RWPE1 (cell line): ENCODE measurements around the gene RUNX1.

ENCODE experiments used
- CTCF ChIA-PET: fragments of 350-600 bp; sonication (Branson Sonifier 250); formaldehyde crosslinking; extraction: SDS; loops from one replicate; lab custom pipeline; 2021; lab: Yijun Ruan, JAX
- POLR2A ChIA-PET: fragments of 400-600 bp; formaldehyde crosslinking; extraction: SDS; loops from one replicate; lab custom pipeline; 2020; ENCODE audit warnings: antibody characterized with exemption; ENCODE audit not compliant: low non-redundant PET; lab: Yijun Ruan, JAX
- DNase-seq: peaks from one replicate; pipeline ENCODE4 v3.0.0; 2012; ENCODE audit warnings: low spot score
- H3K27ac ChIP-seq: fragments of 450-650 bp; 2 replicates; pipeline ENCODE4 v1.5.1; 2017
- TF ChIP-seq, protein P1 (sequence below): fragments of 450-650 bp; conservative IDR thresholded peaks from 2 replicates; pipeline ENCODE4 v1.5.1; 2017; ENCODE audit warnings: low read depth, mild to moderate bottlenecking

Gene RUNX1

GRCh38 chr21:34857122-34857713 is 191.9 kb downstream of the RUNX1 start:
- no peak for DNase-seq
- ChIA-PET POLR2A (no interaction called here), CTCF (no interaction called here)
- no peak overlapping the region for H3K27ac ChIP-seq
- TF ChIP-seq, protein P1, sequence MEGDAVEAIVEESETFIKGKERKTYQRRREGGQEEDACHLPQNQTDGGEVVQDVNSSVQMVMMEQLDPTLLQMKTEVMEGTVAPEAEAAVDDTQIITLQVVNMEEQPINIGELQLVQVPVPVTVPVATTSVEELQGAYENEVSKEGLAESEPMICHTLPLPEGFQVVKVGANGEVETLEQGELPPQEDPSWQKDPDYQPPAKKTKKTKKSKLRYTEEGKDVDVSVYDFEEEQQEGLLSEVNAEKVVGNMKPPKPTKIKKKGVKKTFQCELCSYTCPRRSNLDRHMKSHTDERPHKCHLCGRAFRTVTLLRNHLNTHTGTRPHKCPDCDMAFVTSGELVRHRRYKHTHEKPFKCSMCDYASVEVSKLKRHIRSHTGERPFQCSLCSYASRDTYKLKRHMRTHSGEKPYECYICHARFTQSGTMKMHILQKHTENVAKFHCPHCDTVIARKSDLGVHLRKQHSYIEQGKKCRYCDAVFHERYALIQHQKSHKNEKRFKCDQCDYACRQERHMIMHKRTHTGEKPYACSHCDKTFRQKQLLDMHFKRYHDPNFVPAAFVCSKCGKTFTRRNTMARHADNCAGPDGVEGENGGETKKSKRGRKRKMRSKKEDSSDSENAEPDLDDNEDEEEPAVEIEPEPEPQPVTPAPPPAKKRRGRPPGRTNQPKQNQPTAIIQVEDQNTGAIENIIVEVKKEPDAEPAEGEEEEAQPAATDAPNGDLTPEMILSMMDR, result no peak

DNA sequence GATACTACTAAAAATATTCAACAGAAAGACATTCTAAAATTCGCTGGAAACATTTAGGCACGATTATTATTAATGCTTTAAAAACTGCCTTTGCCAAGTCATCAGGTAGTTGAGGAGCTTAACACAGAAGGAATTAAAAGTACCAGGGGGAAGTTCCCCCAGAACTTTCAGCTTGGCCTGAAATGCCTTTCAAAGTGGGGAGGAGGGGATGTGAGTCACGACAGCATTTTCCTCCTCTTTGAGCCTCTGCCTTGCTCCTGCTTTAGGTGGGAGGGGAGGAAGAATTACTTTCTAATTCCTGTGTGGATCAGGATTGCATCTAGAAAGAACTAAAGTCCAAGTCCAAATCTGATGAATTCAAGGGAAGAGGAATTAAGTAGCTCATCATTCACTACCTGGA is 196.7 kb downstream of the RUNX1 start:
- CTCF ChIA-PET, result no interaction called here
- DNase-seq, result no peak
- TF ChIP-seq, protein P1, result no peak
- POLR2A ChIA-PET, result no interaction called here
- peak overlapping the region; percentile 63 for H3K27ac ChIP-seq

DNA sequence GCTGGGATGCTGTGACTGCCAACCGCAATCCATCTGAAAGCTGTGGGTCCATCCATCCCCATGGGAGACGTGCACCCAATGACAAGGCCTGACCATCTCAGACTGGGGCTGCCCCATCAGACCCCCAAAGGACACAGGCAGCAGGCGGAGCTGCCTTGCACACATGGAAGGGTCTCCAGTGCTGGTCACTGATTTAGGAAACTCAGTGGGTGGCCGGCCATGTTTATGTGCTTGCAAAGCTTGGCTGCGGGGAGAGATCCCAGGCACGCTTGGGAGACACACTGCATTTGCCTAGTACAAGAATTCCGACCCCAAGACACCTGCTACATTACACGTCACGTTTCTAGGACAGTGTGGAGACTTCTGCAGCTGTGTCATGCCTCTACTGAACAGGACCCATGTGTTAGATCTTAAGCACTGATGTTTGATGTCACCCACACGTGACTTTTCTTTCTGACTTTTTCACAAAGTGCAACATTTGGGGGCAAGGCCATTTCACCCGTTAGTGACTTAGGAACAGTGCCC is 198.9 kb downstream of the RUNX1 start:
- DNase-seq, result no peak
- ChIA-PET CTCF (no interaction called here), POLR2A (no interaction called here)
- peak overlapping the region; percentile 58 for H3K27ac ChIP-seq
- TF ChIP-seq, protein P1, result no peak

GRCh38 chr21:34846601-34847112 is 202.4 kb downstream of the RUNX1 start:
- peak overlapping the region; percentile 94 for H3K27ac ChIP-seq
- CTCF ChIA-PET, result interaction anchor here (0.6 to 1.5 kb wide), 3 partner anchors 101 to 1266 kb away, joined by 3 to 7 read pairs (median 5); no protein-coding TSS in a partner anchor
- POLR2A ChIA-PET, result no interaction called here
- TF ChIP-seq, protein P1, result no peak
- DNase-seq, result peak; percentile 86

GRCh38 chr21:34845521-34846451 is 203.3 kb downstream of the RUNX1 start:
- peak overlapping the region; percentile 94 for H3K27ac ChIP-seq
- ChIA-PET CTCF (interaction anchor here (0.5 to 1.5 kb wide), 6 partner anchors 9 to 1267 kb away, joined by 3 to 7 read pairs (median 5); no protein-coding TSS in a partner anchor), POLR2A (interaction anchor here (0.7 to 1.0 kb wide), 3 partner anchors 15 to 41 kb away, joined by 3 to 11 read pairs (median 6); no protein-coding TSS in a partner anchor)
- TF ChIP-seq, protein P1, result no peak
- DNase-seq, result peak; percentile 72

- ChIA-PET CTCF (interaction anchor here (0.5 to 1.0 kb wide), 2 partner anchors 48 to 99 kb away, joined by 3 to 4 read pairs; no protein-coding TSS in a partner anchor), POLR2A (no interaction called here)
- no peak for DNase-seq
- TF ChIP-seq, protein P1, result no peak
- peak overlapping the region; percentile 94 for H3K27ac ChIP-seq
These were observed 204.2 kb downstream of the RUNX1 start for GRCh38 chr21:34844924-34845238.
